Liver (tissue), 9 donors: ENCODE results near the gene ST6GALNAC5. TPM values are rescaled to one million over a fixed set of nuclear protein-coding genes. Genes with fewer than 3 reads are reported as not detected.

Experiments used
- DNase-seq: peaks from one replicate; pipeline ENCODE4 v3.0.0-alpha.2; 2017; ENCODE audit warnings: low spot score
- H3K27ac ChIP-seq, 2 donors: one replicate each; pipeline ENCODE4 v1.7.0; 2013; ENCODE audit warnings: inconsistent platforms in 2 of 2, low read length in 2 of 2, control low read depth in 1 of 2, low read depth in 1 of 2, mild to moderate bottlenecking in 1 of 2
- H3K27me3 ChIP-seq, 4 donors: one replicate each; pipeline versions ENCODE4 v1.6.1 to v1.7.0; 2013; ENCODE audit warnings: low read length in 3 of 4, inconsistent platforms in 1 of 4, mild to moderate bottlenecking in 1 of 4, moderate library complexity in 1 of 4; ENCODE audit not compliant: control insufficient read depth in 4 of 4, insufficient read depth in 4 of 4
- H3K36me3 ChIP-seq, 4 donors: one replicate each; pipeline versions ENCODE4 v1.6.1 to v1.7.0; 2013; ENCODE audit warnings: low read length in 3 of 4, mild to moderate bottlenecking in 3 of 4, low read depth in 1 of 4, moderate library complexity in 1 of 4; ENCODE audit not compliant: control insufficient read depth in 4 of 4, insufficient read depth in 3 of 4
- H3K4me1 ChIP-seq, 4 donors: one replicate each; pipeline versions ENCODE4 v1.6.1 to v1.7.0; 2013; ENCODE audit warnings: low read length in 3 of 4, mild to moderate bottlenecking in 3 of 4, moderate library complexity in 1 of 4; ENCODE audit not compliant: control insufficient read depth in 4 of 4, insufficient read depth in 4 of 4
- H3K4me3 ChIP-seq, 3 donors: one replicate each; pipeline versions ENCODE4 v1.6.1 to v1.7.0; 2013; ENCODE audit warnings: low read length in 3 of 3, control low read depth in 1 of 3, low read depth in 1 of 3, mild to moderate bottlenecking in 1 of 3
- H3K9ac ChIP-seq, 2 donors: one replicate each; pipeline ENCODE4 v1.7.0; 2013; ENCODE audit warnings: low read length in 2 of 2, mild to moderate bottlenecking in 2 of 2, moderate library complexity in 2 of 2, control low read depth in 1 of 2, low read depth in 1 of 2
- H3K9me3 ChIP-seq, 4 donors: one replicate each; pipeline versions ENCODE4 v1.6.1 to v1.7.0; 2013; ENCODE audit warnings: low read length in 3 of 4; ENCODE audit not compliant: control insufficient read depth in 4 of 4
- EGR1 ChIP-seq, 2 donors: IDR thresholded peaks; 2 replicates each; pipeline ENCODE4 v1.6.1; 2016 to 2018; ENCODE audit warnings: antibody characterized with exemption in 2 of 2, low read depth in 2 of 2
- FOXA1 ChIP-seq: IDR thresholded peaks from 2 replicates; pipeline ENCODE4 v1.6.1; 2016; ENCODE audit warnings: antibody characterized with exemption
- FOXA2 ChIP-seq: IDR thresholded peaks from 2 replicates; pipeline ENCODE4 v1.6.1; 2016; ENCODE audit warnings: antibody characterized with exemption
- GABPA ChIP-seq, 2 donors: IDR thresholded peaks in 1 of 2; conservative IDR thresholded peaks in 1 of 2; 2 replicates each; pipeline ENCODE4 v1.6.1; 2016; ENCODE audit warnings: antibody characterized with exemption in 2 of 2, mild to moderate bottlenecking in 1 of 2, moderate library complexity in 1 of 2
- HNF4A ChIP-seq, 2 donors: conservative IDR thresholded peaks; 2 replicates each; pipeline ENCODE4 v1.6.1; 2016; ENCODE audit warnings: antibody characterized with exemption in 2 of 2, mild to moderate bottlenecking in 2 of 2
- HNF4G ChIP-seq: IDR thresholded peaks from 2 replicates; pipeline ENCODE4 v1.6.1; 2016; ENCODE audit warnings: antibody characterized with exemption
- JUND ChIP-seq, 2 donors: IDR thresholded peaks; 2 replicates each; pipeline ENCODE4 v1.6.1; 2016; ENCODE audit warnings: antibody characterized with exemption in 2 of 2
- NR2F2 ChIP-seq: IDR thresholded peaks from 2 replicates; pipeline ENCODE4 v1.6.1; 2016; ENCODE audit warnings: antibody characterized with exemption
- RAD21 ChIP-seq, 2 donors: IDR thresholded peaks; 2 replicates each; pipeline ENCODE4 v1.6.1; 2016; ENCODE audit warnings: antibody characterized with exemption in 2 of 2, mild to moderate bottlenecking in 2 of 2
- RXRA ChIP-seq, 2 donors: IDR thresholded peaks; 2 replicates each; pipeline ENCODE4 v1.6.1; 2017 to 2018; ENCODE audit warnings: antibody characterized with exemption in 2 of 2, mild to moderate bottlenecking in 1 of 2
- SP1 ChIP-seq: IDR thresholded peaks from 2 replicates; pipeline ENCODE4 v1.6.1; 2018; ENCODE audit warnings: antibody characterized with exemption, mild to moderate bottlenecking
- TAF1 ChIP-seq: conservative IDR thresholded peaks from 2 replicates; pipeline ENCODE4 v1.6.1; 2016; ENCODE audit warnings: antibody characterized with exemption, mild to moderate bottlenecking
- YY1 ChIP-seq: IDR thresholded peaks from 2 replicates; pipeline ENCODE4 v1.6.1; 2016; ENCODE audit warnings: antibody characterized with exemption, mild to moderate bottlenecking
- WGBS: extraction: QIAGEN DNeasy Blood & Tissue Kit; methylation state at CpG from one replicate; pipeline ENCODE4 v1.1.7; 2013; 5-methylcytosine and 5-hydroxymethylcytosine counted together
- polyA plus RNA-seq, 2 donors: library from polyadenylated mRNA; stranded (reverse) in 1 of 2; unstranded in 1 of 2; fragments of 200-250 nt in 1 of 2; fragments of >200 nt in 1 of 2; fragmentation: Nextera tagmentation in 1 of 2; extraction: Ambion mirVana in 1 of 2; gene quantifications; one replicate each; pipeline versions ENCODE4 v1.2.1 to v1.2.3, GENCODE V29; 2013 to 2015
- total RNA-seq, 2 donors: library from RNA; depleted of rRNA; stranded (reverse); fragments of >200 nt; gene quantifications; one replicate each; pipeline ENCODE4 v1.2.3, GENCODE V29; 2014
- TF ChIP-seq, protein P1 (sequence below): IDR thresholded peaks from 2 replicates; pipeline ENCODE4 v1.6.1; 2016; ENCODE audit warnings: antibody characterized with exemption
- TF ChIP-seq, protein P2 (sequence below): fragments of 150-350 bp; IDR thresholded peaks from 2 replicates; pipeline ENCODE4 v1.5.1; 2017; ENCODE audit warnings: improper control_type of control experiment, low read depth, low read length; ENCODE audit not compliant: missing input control
- TF ChIP-seq, protein P3 (sequence below): IDR thresholded peaks from 2 replicates; pipeline ENCODE4 v1.6.1; 2016; ENCODE audit warnings: antibody characterized with exemption
- TF ChIP-seq, protein P4 (sequence below): IDR thresholded peaks from 2 replicates; pipeline ENCODE4 v1.6.1; 2016; ENCODE audit warnings: antibody characterized with exemption, mild to moderate bottlenecking
- TF ChIP-seq, protein P5 (sequence below): IDR thresholded peaks from 2 replicates; pipeline ENCODE4 v1.6.1; 2016; ENCODE audit warnings: antibody characterized with exemption
- donor health status: healthy.
- donor health status: healthy.
- donor health status: healthy.
- donor health status: healthy.
- donor health status: healthy.

ST6GALNAC5 gene
- total and polyA plus RNA-seq, 4 donors: 0.09 to 0.17 TPM; not detected in 2

DNA sequence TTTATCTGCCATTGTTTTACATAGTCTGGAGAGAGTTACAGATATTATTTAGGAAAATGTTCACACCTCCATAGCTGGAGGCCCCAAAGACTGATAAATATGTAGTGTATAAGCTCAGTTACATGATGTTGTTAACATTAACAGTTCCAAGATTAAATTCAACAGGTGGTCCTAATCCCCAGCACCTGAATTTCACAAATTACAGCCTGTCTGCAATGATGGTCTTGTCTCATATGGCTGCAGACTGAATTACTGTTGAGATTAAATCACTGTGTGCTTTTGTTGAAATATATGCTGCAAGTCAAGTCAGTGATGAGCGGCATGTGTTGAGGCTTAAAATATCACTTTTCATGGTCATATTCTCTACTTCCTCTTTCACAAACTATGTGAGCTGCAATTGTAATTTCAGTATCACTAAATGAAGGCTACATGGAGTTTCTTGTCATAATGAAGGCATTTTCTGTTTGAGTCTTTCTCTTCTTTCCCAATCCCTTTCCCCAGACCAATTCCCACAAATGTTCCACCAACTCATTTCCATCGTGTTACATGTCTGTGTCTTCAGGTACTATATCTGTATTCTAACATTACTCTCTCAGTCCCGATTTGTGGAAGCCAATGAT is 4.2 kb downstream of the ST6GALNAC5 start:
- Histone ChIP-seq H3K9ac (no peak overlapping the region), H3K27me3 (peaks cover 0 to 13% (median 3%) of the 10 kb centered on the region in 4 donors), H3K36me3 (no peaks in the 10 kb centered on the region), H3K4me3 (no peak overlapping the region), H3K27ac (no peak overlapping the region), H3K4me1 (peaks cover 6 to 17% (median 11%) of the 10 kb centered on the region in 4 donors), H3K9me3 (no peaks in the 10 kb centered on the region)
- TF ChIP-seq GABPA (IDR thresholded peaks at IDR 0.05 in 1 of 2, conservative IDR thresholded peaks at IDR 0.05 in 1 of 2) (no peak), HNF4G (no peak), EGR1 (IDR thresholded peaks at IDR 0.05; ENCODE audit: low read depth in 2 of 2) (no peak), TAF1 (no peak), JUND (IDR thresholded peaks at IDR 0.05) (no peak), HNF4A (conservative IDR thresholded peaks at IDR 0.05) (no peak), YY1 (no peak)
- TF ChIP-seq, protein P1, sequence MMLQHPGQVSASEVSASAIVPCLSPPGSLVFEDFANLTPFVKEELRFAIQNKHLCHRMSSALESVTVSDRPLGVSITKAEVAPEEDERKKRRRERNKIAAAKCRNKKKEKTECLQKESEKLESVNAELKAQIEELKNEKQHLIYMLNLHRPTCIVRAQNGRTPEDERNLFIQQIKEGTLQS: no peak
- TF ChIP-seq, protein P2, sequence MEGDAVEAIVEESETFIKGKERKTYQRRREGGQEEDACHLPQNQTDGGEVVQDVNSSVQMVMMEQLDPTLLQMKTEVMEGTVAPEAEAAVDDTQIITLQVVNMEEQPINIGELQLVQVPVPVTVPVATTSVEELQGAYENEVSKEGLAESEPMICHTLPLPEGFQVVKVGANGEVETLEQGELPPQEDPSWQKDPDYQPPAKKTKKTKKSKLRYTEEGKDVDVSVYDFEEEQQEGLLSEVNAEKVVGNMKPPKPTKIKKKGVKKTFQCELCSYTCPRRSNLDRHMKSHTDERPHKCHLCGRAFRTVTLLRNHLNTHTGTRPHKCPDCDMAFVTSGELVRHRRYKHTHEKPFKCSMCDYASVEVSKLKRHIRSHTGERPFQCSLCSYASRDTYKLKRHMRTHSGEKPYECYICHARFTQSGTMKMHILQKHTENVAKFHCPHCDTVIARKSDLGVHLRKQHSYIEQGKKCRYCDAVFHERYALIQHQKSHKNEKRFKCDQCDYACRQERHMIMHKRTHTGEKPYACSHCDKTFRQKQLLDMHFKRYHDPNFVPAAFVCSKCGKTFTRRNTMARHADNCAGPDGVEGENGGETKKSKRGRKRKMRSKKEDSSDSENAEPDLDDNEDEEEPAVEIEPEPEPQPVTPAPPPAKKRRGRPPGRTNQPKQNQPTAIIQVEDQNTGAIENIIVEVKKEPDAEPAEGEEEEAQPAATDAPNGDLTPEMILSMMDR: no peak
- WGBS: 73% methylated on average over 3 of the region's 3 CpGs
- DNase-seq: no peak

- TF ChIP-seq SP1: no peak
- no peak for TF ChIP-seq YY1
- TF ChIP-seq JUND (IDR thresholded peaks at IDR 0.05): no peak
- TF ChIP-seq, protein P3, sequence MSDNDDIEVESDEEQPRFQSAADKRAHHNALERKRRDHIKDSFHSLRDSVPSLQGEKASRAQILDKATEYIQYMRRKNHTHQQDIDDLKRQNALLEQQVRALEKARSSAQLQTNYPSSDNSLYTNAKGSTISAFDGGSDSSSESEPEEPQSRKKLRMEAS: no peak
- TF ChIP-seq, protein P4, sequence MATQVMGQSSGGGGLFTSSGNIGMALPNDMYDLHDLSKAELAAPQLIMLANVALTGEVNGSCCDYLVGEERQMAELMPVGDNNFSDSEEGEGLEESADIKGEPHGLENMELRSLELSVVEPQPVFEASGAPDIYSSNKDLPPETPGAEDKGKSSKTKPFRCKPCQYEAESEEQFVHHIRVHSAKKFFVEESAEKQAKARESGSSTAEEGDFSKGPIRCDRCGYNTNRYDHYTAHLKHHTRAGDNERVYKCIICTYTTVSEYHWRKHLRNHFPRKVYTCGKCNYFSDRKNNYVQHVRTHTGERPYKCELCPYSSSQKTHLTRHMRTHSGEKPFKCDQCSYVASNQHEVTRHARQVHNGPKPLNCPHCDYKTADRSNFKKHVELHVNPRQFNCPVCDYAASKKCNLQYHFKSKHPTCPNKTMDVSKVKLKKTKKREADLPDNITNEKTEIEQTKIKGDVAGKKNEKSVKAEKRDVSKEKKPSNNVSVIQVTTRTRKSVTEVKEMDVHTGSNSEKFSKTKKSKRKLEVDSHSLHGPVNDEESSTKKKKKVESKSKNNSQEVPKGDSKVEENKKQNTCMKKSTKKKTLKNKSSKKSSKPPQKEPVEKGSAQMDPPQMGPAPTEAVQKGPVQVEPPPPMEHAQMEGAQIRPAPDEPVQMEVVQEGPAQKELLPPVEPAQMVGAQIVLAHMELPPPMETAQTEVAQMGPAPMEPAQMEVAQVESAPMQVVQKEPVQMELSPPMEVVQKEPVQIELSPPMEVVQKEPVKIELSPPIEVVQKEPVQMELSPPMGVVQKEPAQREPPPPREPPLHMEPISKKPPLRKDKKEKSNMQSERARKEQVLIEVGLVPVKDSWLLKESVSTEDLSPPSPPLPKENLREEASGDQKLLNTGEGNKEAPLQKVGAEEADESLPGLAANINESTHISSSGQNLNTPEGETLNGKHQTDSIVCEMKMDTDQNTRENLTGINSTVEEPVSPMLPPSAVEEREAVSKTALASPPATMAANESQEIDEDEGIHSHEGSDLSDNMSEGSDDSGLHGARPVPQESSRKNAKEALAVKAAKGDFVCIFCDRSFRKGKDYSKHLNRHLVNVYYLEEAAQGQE: no peak
- TF ChIP-seq HNF4A (conservative IDR thresholded peaks at IDR 0.05): no peak
- TF ChIP-seq RAD21 (IDR thresholded peaks at IDR 0.05): no peak
- TF ChIP-seq NR2F2: no peak
- no peak for TF ChIP-seq FOXA2
- TF ChIP-seq, protein P1: no peak
- TF ChIP-seq HNF4G: no peak
- TF ChIP-seq EGR1 (IDR thresholded peaks at IDR 0.05; ENCODE audit: low read depth in 2 of 2): no peak
- TF ChIP-seq GABPA (IDR thresholded peaks at IDR 0.05 in 1 of 2, conservative IDR thresholded peaks at IDR 0.05 in 1 of 2): no peak
- no peak for TF ChIP-seq RXRA (IDR thresholded peaks at IDR 0.05)
- TF ChIP-seq, protein P2: no peak
- TF ChIP-seq, protein P5, sequence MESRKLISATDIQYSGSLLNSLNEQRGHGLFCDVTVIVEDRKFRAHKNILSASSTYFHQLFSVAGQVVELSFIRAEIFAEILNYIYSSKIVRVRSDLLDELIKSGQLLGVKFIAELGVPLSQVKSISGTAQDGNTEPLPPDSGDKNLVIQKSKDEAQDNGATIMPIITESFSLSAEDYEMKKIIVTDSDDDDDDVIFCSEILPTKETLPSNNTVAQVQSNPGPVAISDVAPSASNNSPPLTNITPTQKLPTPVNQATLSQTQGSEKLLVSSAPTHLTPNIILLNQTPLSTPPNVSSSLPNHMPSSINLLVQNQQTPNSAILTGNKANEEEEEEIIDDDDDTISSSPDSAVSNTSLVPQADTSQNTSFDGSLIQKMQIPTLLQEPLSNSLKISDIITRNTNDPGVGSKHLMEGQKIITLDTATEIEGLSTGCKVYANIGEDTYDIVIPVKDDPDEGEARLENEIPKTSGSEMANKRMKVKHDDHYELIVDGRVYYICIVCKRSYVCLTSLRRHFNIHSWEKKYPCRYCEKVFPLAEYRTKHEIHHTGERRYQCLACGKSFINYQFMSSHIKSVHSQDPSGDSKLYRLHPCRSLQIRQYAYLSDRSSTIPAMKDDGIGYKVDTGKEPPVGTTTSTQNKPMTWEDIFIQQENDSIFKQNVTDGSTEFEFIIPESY: no peak
- TF ChIP-seq FOXA1: no peak
- TF ChIP-seq TAF1: no peak
- Histone ChIP-seq H3K4me1 (peaks cover 0 to 11% (median 4%) of the 10 kb centered on the region in 4 donors), H3K27me3 (peaks cover 0 to 13% (median under 1%) of the 10 kb centered on the region in 4 donors), H3K9me3 (no peaks in the 10 kb centered on the region), H3K4me3 (no peak overlapping the region), H3K27ac (no peak overlapping the region), H3K36me3 (no peaks in the 10 kb centered on the region), H3K9ac (no peak overlapping the region)
- no peak for DNase-seq
These were observed 5.7 kb downstream of the ST6GALNAC5 start for GRCh38 chr1:76872944-76873343.
